ENCODE results near the gene DMRT1.

- TF ChIP-seq CTCF (IDR thresholded peaks at IDR 0.05) (peak; percentile 33), EZH2phosphoT487 (IDR thresholded peaks at IDR 0.05) (peak; percentile 58)
Measured at GRCh38 chr9:976258-976942, 134.9 kb downstream of the DMRT1 start, which contains the start of gene DMRT3.

Data from neural progenitor cell (in vitro differentiated cells).